Activated CD8-positive, alpha-beta T cell treated with anti-CD3 and anti-CD28 coated beads for 36 hours (primary cell): ENCODE data around the gene CCDC91. TPM values are rescaled to one million over a fixed set of nuclear protein-coding genes. Genes with fewer than 3 reads are reported as not detected.

Source experiments
- ATAC-seq: fragments of 200-7000 bp; cut with Tn5 transposase; one replicate; pipeline ENCODE4 v1.10.0; 2021; ENCODE audit warnings: mild to moderate bottlenecking, moderate library complexity
- CTCF ChIA-PET: fragments of 350-600 bp; sonication (Branson Sonifier 250); formaldehyde crosslinking; loops from one replicate; lab custom pipeline; 2021; ENCODE audit warnings: antibody characterized with exemption; lab: Charles Lee
- POLR2A ChIA-PET: fragments of 350-600 bp; sonication (Branson Sonifier 250); formaldehyde crosslinking; loops from one replicate; lab custom pipeline; 2021; ENCODE audit warnings: antibody characterized with exemption; lab: Charles Lee
- DNase-seq: peaks from one replicate; pipeline ENCODE4 v3.0.0-alpha.2; 2020
- H3K27ac Mint-ChIP-seq: one replicate; pipeline ENCODE4 v1.8.0; 2021; ENCODE audit warnings: mild to moderate bottlenecking, mixed read lengths
- H3K27me3 Mint-ChIP-seq: one replicate; pipeline ENCODE4 v1.8.0; 2021; ENCODE audit warnings: mixed read lengths
- H3K36me3 Mint-ChIP-seq: one replicate; pipeline ENCODE4 v1.8.0; 2021; ENCODE audit warnings: low read depth, mixed read lengths
- H3K4me1 Mint-ChIP-seq: one replicate; pipeline ENCODE4 v1.8.0; 2021; ENCODE audit warnings: low read depth, mixed read lengths
- H3K4me3 Mint-ChIP-seq: one replicate; pipeline ENCODE4 v1.8.0; 2021; ENCODE audit warnings: mild to moderate bottlenecking, moderate library complexity, mixed read lengths
- H3K9me3 Mint-ChIP-seq: one replicate; pipeline ENCODE4 v1.8.0; 2021; ENCODE audit warnings: mixed read lengths
- CTCF ChIP-seq: fragments of 200-600 bp; IDR thresholded peaks from one replicate; pipeline ENCODE4 v1.8.0; 2022; ENCODE audit warnings: antibody characterized with exemption, mild to moderate bottlenecking
- intact Hi-C: fragments of 100-400 bp; cut with micrococcal nuclease; formaldehyde crosslinking; loops from one replicate; pipeline ENCODE4 v1.10.0; 2022
- total RNA-seq, 2 experiments: library from RNA; stranded (reverse); gene quantifications; one replicate each; pipeline ENCODE4 v1.2.3, GENCODE V29; 2021

The CCDC91 gene
- total RNA-seq, 2 experiments from 2014 or later, result 14.7 to 14.8 TPM

- H3K36me3 Mint-ChIP-seq, result no peaks in the 10 kb centered on the region
These were observed 379.6 kb downstream of the CCDC91 start for GRCh38 chr12:28569698-28570411.

GRCh38 chr12:28570811-28571210 is 380.6 kb downstream of the CCDC91 start:
- TF ChIP-seq CTCF, result no peak
- intact Hi-C loops, result no loop called here
- H3K27me3 Mint-ChIP-seq, result no peaks in the 10 kb centered on the region
- no peaks in the 10 kb centered on the region for H3K9me3 Mint-ChIP-seq
- ChIA-PET CTCF (interaction anchor here (0.8 kb wide), 1 partner anchor 10 kb away, joined by 3 read pairs; no protein-coding TSS in a partner anchor), POLR2A (no interaction called here)
- ATAC-seq, result no peak
- no peak overlapping the region for H3K4me3 Mint-ChIP-seq
- H3K27ac Mint-ChIP-seq, result no peak overlapping the region
- H3K36me3 Mint-ChIP-seq, result no peaks in the 10 kb centered on the region
- DNase-seq, result no peak
- peaks cover 2% of the 10 kb centered on the region for H3K4me1 Mint-ChIP-seq

More at GRCh38 chr12:28569698-28570411, 379.6 kb downstream of the CCDC91 start:
- CTCF ChIA-PET, result interaction anchor here (0.8 kb wide), 1 partner anchor 9 kb away, joined by 3 read pairs; no protein-coding TSS in a partner anchor
- H3K4me1 Mint-ChIP-seq, result peaks cover 2% of the 10 kb centered on the region
- no peak overlapping the region for H3K4me3 Mint-ChIP-seq
- ATAC-seq, result peak; percentile 74
- POLR2A ChIA-PET, result no interaction called here
- TF ChIP-seq CTCF, result no peak
- intact Hi-C loops, result no loop called here
- no peak for DNase-seq
- no peaks in the 10 kb centered on the region for H3K27me3 Mint-ChIP-seq
- no peak overlapping the region for H3K27ac Mint-ChIP-seq
- H3K9me3 Mint-ChIP-seq, result no peaks in the 10 kb centered on the region

GRCh38 chr12:28574746-28575592 is 384.7 kb downstream of the CCDC91 start:
- H3K4me1 Mint-ChIP-seq, result peaks cover 2% of the 10 kb centered on the region
- H3K4me3 Mint-ChIP-seq, result no peak overlapping the region
- POLR2A ChIA-PET, result no interaction called here
- no peak for DNase-seq
- intact Hi-C loops, result no loop called here
- H3K27me3 Mint-ChIP-seq, result no peaks in the 10 kb centered on the region
- peaks cover under 1% of the 10 kb centered on the region for H3K9me3 Mint-ChIP-seq
- no peaks in the 10 kb centered on the region for H3K36me3 Mint-ChIP-seq
- no peak for ATAC-seq
- no peak overlapping the region for H3K27ac Mint-ChIP-seq
- no peak for TF ChIP-seq CTCF
- CTCF ChIA-PET, result no interaction called here

GRCh38 chr12:28575593-28576205 is 385.4 kb downstream of the CCDC91 start:
- Mint-ChIP-seq H3K4me3 (no peak overlapping the region), H3K36me3 (no peaks in the 10 kb centered on the region), H3K9me3 (peaks cover 4% of the 10 kb centered on the region), H3K27me3 (no peaks in the 10 kb centered on the region), H3K27ac (no peak overlapping the region), H3K4me1 (no peaks in the 10 kb centered on the region)
- no peak for TF ChIP-seq CTCF
- DNase-seq, result no peak
- intact Hi-C loops, result no loop called here
- ChIA-PET POLR2A (no interaction called here), CTCF (no interaction called here)
- ATAC-seq, result no peak
